HG03175 (cell line): ENCODE results near the gene ADAMTS18.

ENCODE experiments used
- ATAC-seq: cut with Tn5 transposase; IDR thresholded peaks from one replicate; pipeline ENCODE4 v1.9.1; 2021; ENCODE audit warnings: mild to moderate bottlenecking, moderate library complexity; ENCODE audit not compliant: unreplicated experiment

Gene ADAMTS18

GRCh38 chr16:77331802-77332586, 102.8 kb downstream of the ADAMTS18 start:
- ATAC-seq = no peak

DNA sequence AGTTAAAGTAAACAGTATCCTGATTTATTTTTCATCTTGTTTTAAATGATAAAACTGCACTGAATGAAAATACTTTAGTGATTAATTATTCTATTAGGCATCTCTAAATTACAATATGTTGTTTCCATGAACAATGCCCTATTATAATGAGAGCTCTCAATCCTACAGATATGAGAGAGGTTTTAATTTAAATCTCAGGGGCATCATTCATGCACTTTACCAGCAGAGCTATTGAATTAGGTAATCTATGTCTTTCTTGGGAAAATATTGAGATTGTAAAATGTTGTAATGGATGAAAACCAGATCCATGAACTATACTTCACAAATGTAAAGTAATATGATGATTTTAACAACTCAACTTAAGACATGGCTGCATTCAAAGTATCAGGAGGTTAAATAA, 103.8 kb downstream of the ADAMTS18 start:
- no peak for ATAC-seq

DNA sequence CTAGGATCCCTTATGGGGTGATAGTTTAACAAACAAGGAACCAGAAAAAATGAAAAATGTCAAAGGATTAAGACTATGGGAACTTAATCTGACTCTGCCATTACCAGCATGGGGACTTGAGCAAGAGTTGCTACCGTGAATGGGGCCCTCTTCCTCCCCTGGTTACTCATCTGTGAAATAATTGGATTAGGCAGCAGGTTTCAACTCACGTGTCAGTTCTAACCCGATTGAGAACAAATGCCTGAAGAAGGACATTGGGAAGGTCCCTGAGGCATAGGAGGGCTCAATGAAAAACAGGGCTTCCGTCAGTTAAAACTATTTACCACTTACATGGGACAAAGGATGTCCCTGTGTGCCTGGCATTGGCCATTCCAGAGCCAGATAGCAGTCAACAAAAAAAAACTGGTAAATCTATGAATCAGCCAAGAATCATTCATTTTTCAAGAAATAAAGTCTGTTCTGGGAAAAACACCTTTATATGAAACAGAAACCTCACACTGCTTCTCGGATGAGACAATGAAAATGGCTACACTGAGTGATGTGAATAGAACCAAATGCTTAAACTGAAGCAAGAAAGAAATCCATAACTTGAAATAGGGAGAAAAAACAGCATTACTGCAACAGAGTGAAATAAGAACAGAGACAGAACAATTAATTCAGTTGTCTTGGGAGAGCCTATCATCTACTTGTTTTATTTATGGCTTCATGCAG, 104.3 kb downstream of the ADAMTS18 start:
- ATAC-seq = no peak

DNA sequence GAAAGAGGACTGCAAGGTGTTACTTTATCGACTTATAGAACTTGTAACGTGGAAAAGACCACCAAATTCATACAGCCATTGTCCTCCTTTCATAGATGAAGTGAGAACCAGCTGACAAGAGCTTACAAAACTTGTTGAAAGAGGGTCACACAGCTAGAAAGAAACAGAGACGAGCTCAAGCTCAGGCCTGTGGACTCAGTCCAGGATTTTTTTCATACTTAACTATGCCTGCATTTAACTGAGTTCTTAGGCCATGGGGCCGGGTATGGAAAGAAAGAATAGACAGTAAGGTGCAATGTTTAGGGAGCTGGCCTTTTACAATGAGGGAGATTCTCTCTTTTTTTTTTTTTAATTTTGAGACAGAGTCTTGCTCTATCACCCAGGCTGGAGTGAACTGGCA, 106.1 kb downstream of the ADAMTS18 start:
- no peak for ATAC-seq

- no peak for ATAC-seq
Observed at GRCh38 chr16:77328274-77328673, 106.6 kb downstream of the ADAMTS18 start.

DNA sequence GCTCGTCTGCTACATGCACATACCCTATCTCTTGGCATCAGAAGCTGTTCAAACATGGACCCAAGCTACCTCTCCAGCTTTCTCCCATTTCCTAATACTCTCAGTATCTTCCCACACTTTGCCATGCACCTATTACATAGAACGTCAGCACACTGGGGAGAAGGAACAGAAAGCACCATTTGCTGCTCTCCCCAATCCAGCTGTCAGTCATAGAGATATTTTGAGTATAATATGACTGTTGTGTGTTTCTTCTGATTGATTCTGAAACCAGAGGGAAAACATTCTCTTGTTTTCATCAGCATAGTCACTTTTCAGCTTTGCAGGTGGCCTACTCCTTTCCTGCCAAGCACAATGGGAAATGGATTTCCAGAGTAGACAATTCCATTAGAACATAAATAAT, 107.1 kb downstream of the ADAMTS18 start:
- no peak for ATAC-seq

DNA sequence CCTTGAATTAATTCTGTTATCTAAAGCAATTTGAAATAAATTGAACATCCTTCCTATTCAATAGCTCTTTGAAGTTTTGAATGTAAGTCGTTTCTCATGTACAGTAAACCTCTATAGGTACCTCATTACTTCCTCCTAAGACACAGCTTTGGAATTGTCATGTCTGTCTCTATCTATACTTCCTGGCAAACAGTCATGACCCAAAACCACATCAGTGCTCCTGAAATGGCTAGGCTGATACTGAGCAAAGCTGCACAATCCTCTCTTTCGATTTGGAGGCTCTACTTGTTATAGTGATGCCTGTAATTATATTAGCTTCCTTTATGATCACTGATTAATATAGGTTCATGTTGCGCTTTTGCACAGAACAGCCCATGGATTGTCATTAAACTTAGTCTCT, 110.1 kb downstream of the ADAMTS18 start:
- no peak for ATAC-seq

- ATAC-seq = no peak
Observed at GRCh38 chr16:77323695-77324094, 111.1 kb downstream of the ADAMTS18 start.

- ATAC-seq = no peak
Observed at GRCh38 chr16:77322757-77323156, 112.1 kb downstream of the ADAMTS18 start.

GRCh38 chr16:77317059-77317458, 117.8 kb downstream of the ADAMTS18 start:
- ATAC-seq = no peak

DNA sequence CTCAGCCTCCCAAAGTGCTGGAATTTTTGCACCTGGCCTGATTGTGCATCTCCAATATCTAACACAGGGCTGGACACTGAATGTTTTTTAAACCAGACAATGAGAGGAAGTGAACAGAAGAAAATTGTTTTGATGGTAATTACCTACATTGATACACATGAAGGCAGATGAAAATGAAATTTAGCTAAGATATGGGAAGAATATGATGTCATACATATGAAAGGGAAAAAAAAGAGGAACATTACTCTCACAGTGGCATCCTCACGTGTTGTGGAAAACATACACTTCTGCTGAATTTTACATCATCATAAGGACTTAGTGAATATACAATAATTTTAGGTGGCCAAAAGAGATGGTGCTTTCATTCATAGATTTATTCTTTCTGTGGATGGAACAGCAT, 124.0 kb downstream of the ADAMTS18 start:
- ATAC-seq = no peak

GRCh38 chr16:77308163-77308561, 126.7 kb downstream of the ADAMTS18 start:
- ATAC-seq = no peak

DNA sequence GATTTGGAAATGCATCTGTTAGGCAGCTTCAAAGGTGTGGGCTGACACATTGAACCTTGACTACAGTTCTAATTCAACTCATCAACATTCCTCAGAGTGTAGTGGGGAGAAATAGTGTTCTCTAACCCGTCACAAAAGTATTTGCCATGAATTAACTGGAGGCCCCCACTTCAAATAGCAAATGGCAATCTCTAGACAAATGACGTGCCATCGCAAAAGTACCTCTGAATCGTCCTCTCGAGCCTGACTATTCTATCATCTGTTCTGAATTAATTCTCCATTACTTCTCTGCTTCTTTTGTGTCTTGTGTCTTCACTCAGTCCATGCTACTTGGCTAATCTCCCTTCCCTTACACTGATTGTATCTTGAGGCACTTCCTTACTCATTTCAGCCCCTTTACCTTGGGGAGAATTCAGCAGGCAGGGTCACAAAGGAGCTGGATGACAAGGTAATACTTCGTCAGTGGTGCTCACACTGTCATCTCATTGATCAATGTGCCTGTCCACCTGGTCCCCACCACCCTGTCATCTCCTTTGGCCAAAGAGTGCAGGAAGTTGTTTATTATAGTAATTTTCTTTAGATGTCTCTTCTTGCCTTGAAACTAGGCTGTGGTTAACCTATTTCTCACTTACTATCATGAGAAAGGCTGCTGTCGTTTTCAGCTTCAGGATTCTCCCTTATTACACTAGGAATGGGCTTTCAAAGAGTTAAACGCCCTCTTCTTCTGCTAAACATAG, 127.2 kb downstream of the ADAMTS18 start:
- ATAC-seq = no peak

GRCh38 chr16:77306075-77306474, 128.8 kb downstream of the ADAMTS18 start:
- no peak for ATAC-seq

- no peak for ATAC-seq
Observed at GRCh38 chr16:77304877-77305276, 130.0 kb downstream of the ADAMTS18 start.

DNA sequence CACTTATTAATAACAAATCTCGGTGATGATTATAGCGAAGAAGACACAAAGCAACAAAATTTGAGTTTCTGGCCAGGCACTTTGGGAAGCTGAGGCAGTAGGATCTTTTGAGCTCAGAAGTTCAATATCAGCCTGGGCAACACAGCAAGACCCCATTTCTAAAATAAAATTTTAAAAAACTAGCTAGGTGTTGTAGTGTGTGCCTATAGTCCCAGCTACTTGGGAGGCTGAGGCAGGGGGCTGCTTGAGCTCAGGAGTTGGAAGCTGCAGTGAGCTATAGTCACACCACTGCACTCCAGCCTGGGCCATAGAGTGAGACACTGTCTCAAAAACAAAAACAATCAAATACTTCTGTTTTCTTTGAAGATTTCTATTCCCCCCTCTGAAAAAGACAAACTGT, 130.7 kb downstream of the ADAMTS18 start:
- ATAC-seq = no peak

DNA sequence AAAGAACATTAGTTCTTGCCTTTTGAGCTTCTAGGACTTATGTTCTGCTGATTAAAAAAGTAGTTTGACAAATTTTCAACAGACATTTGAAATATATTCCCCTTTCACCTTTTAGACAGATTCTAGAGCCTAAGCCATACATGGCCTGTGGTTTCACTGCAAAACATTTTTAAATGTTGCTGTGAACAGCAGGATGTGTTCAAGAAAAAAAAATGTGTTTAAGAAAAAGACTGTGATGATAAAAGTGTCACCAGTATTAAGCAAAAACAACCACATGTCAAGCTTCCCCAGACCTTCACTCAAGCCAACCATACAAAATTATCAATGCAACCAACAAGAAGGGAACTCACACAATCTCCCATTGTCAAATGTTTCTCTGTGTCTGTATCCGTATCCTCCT, 132.2 kb downstream of the ADAMTS18 start:
- ATAC-seq = no peak

GRCh38 chr16:77302249-77302648, 132.6 kb downstream of the ADAMTS18 start:
- ATAC-seq = no peak

GRCh38 chr16:77300256-77300655, 134.6 kb downstream of the ADAMTS18 start:
- ATAC-seq = no peak

DNA sequence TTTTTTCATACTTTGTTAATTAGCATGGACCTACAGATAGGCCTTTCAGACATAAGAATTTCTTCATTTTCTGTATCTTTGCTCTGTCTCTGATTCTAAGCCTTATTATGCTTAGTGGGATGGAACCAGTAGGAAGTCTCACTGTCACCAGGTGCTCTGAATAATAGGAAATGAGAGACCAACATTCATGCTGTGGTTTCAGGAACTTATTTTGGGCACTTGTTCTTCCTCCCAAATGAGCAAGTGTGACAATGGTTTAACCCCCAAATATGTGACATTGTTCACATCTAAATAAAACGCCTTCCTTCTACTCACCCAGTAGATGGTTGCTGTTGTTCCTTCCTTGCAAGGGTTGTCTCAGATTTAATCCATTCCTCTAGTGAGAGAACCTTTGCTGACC, 135.4 kb downstream of the ADAMTS18 start:
- ATAC-seq = peak; percentile 58

- no peak for ATAC-seq
Observed at GRCh38 chr16:77298418-77299360, 136.1 kb downstream of the ADAMTS18 start.
